GM19397 (cell line): Measurements from ENCODE around the gene CHMP3.

Source experiments
- ATAC-seq: cut with Tn5 transposase; IDR thresholded peaks from one replicate; pipeline ENCODE4 v1.9.1; 2021; ENCODE audit warnings: mild to moderate bottlenecking, moderate library complexity; ENCODE audit not compliant: unreplicated experiment

Gene CHMP3

DNA sequence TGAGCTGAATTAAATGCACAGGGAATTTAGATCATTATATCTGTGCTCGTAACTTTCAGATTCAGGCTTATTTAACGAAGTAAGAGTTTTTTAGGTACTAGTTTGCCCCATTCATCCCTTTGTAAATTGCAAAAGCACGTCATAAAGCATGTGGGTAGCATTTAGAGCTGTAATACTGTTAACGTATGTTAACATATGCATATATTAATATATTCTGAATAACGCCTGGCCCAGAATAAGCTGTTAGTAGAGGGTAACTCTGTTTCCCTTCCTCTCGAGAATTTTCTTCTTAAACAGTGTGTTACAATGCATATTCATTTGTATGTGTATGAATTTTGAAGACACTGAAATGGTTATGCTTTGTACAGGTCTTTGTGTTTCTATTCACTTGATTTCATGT lies 91.6 kb downstream of the CHMP3 start:
- no peak for ATAC-seq

DNA sequence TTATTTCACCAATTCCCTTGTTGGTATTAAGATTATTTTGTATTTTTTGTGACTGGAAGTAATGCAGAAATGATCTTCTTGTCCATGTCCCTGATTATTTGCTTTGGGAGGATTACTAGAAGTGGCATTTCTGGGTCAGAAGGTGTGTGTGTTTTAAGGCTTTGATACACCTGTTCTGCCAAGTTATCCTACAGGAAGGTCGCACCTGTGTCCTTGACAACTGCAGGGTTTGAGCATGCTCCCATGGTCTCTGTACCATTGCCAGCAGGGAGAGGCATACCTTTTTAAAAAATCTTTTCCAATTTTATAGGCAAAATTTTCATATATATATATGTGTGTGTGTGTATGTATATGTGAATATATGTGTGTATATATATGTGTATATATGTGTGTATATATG lies 92.4 kb downstream of the CHMP3 start:
- no peak for ATAC-seq

DNA sequence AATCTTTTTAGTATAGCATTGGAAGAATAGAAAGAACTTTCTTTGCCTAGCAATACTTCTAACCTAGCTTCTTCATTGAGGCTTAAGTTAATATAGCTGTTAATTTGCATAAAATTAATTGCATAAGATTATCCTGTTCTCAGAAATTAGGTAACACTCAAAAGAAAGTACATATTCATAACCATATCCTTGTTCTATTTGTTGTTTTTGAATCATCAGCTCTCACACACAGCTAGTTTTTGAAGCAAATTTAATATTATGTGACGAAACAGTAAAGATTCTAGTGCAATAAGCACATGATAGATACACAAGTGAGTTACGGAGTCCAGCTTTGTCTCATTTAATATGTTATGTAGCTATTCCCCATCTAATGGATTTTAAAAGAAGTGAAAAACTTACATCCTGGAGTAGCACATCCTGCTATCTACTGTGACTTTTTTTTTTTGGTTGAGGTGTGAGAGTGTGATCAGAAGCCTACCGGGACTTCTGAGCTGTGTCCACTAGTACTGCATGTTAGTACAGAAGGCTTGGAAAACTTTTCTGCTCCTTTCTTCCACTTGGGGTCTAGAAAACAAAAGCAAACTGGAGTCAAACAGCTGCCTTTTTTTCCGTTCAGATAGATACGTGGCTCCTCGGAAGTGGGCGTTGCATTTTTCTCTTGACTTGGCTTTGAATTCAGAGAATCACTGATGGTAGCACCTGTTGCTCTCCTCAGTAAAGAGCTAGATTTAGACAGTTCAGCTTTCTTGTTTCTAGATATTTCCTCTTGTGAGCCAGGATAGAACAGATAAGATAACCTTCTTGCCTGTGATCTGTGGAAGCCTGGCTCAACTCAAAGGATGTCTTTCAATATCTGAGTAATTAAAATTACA lies 94.8 kb downstream of the CHMP3 start:
- ATAC-seq, result no peak

DNA sequence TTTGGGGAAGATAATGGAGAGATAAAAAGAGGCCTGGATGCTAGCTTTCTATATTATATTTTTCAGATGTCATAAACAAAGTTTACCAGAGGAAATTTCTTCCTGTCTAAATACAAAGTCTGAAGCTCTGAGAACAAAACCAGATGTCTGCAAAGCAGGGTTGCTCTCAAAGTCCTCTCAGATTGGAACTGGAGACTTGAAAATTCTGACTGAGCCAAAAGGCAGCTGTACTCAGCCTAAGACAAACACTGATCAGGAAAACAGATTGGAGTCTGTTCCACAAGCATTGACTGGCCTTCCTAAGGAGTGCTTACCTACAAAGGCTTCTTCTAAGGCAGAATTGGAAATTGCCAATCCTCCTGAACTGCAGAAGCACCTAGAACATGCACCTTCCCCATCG lies 96.9 kb downstream of the CHMP3 start:
- ATAC-seq, result no peak

DNA sequence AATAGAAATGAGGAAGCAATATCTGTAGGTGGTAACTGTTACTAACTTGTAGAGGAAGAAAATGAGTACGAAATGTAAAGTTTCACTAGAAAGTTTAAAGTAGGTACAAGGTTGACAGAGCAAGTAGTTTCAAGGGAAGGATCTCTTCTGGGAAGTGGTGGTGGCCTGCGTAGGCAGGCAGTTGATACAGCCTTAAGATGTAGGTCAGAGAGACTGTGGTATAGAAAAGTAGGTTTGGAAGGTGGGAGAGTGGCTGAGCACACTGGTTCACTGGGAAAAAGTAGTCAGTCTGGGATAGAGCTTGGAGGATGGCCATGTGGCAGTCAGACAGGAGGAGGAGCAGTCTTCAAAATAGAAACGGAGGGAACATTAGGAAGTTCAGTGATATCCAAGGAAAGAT lies 98.6 kb downstream of the CHMP3 start:
- ATAC-seq, result no peak

DNA sequence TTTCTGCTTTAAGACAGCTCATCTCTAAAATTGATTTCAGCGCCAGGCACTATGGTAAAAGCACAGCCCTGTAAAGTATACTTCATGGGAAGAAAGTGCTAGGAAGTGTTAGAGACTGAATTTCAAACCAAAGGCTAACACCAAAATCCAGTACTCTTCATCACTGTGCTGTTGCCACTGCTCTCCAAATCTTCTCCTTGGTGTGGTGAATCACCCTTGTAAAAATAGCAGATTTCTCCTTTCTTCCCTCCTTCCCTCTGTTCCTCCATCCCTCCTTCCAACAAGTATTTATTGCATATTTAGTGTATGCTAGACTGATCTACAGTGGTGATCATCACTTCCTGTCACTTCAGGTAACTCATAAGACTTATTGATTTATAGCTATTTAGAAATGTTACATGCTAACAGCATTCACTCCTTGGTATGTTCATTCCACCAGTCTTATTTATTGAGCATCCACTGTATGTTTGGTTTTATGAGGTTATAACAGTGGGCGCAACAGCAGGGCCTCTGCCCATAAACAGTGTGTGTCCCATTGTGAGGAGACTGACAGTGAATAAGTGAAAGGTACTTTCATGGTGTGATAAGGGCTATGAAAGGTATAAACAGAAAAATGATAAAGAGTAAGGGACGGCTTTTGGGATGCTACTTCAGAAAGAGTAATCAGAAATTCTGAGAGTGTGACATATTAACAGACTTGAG lies 102.0 kb downstream of the CHMP3 start:
- ATAC-seq, result no peak

DNA sequence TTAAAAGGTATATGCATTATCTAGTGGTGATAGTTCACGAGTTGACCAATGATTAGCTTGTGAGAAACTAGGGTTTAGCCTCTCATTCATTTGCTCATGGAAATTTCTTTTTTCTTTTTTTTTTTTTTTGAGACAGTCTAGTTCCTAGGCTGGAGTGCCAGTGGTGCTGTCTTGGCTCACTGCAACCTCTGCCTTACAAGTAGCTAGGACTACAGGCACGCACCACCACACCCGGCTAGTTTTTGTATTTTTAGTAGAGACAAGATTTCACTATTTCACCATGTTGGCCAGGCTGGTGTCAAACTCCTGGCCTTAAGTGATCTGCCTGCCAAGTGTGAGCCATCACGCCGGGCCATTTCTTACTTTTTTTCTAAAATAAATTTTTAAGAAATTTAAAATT lies 108.1 kb downstream of the CHMP3 start:
- ATAC-seq, result no peak

DNA sequence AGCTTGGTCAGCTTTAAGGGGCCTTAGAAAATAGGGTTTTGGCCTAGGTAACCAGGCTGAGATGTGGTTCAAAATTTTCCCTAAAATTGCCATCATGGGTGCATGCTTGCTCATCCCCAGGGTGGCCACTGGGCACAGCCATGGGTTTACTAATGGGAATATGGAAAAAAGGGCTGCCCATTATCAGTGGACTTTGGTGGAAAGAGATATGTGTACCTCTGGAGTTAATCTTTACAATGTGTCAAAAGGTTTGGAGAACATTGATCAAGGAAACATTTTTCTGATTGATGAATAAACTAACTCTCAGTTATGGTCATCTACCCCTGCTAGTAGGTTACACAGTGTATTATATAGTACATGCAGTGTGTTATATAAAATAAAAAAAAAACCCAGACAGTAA lies 109.0 kb downstream of the CHMP3 start:
- no peak for ATAC-seq

DNA sequence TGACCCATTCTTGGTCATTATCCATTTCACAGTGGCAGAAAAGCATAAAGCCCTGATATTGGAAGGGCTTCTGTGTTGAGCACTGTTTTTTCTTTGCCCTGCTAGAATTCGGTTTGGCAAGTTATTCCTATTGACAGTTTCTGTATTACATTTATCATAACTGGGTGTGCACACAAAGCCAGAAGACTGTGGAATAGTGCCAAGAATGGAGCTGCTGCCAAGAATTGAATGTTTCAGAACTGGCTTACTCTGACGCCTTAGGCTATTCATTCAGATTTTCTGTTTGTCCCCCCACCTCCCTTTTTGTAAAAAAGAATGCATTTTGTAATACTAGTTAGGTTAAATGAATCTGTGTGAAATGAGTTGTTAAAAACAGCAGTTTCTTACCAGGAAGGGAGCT lies 109.4 kb downstream of the CHMP3 start:
- ATAC-seq, result no peak
